DMS 273 (cell line): ENCODE results near the gene EVL.
"Not testable (repeated sequence)": the region's sequence is repeated elsewhere in the genome, so short reads cannot be mapped to it uniquely, and the experiment has no call there.

Experiments
- DNase-seq: peaks from one replicate; lab custom pipeline; 2025; ENCODE audit not compliant: unreplicated experiment; lab: John Stamatoyannopoulos, UW

The EVL gene, protein sequence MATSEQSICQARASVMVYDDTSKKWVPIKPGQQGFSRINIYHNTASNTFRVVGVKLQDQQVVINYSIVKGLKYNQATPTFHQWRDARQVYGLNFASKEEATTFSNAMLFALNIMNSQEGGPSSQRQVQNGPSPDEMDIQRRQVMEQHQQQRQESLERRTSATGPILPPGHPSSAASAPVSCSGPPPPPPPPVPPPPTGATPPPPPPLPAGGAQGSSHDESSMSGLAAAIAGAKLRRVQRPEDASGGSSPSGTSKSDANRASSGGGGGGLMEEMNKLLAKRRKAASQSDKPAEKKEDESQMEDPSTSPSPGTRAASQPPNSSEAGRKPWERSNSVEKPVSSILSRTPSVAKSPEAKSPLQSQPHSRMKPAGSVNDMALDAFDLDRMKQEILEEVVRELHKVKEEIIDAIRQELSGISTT

GRCh38 chr14:100065111-100065871 is at the start of gene EVL:
TSS of gene EVL (plus strand) at chr14:100065422. CDS start at chr14:100065501, 79 bp downstream.
- no peak for DNase-seq

GRCh38 chr14:100017553-100017952 is 47.7 kb upstream of the EVL start:
- DNase-seq: peak; percentile 13

DNA sequence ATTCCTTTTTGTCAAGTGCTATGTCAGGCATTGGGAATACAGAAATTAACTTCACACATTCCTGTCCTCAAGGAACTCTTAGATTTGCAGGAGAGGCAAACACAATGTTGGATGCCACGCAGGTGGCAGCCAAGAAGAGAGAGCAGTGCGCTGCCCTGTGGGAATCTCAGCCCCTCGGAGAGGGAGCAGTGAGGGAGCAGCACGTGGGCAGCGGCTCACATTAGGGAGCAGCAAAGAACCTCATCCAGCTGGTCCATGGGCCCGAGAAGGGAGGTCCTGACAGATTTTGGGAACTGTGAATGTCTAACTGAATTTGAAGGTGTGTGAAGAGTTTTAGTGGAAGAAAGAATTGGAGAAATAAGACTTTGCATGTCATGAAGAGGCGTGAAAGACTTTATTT is 47.2 kb upstream of the EVL start:
- peak; percentile 16 for DNase-seq

DNA sequence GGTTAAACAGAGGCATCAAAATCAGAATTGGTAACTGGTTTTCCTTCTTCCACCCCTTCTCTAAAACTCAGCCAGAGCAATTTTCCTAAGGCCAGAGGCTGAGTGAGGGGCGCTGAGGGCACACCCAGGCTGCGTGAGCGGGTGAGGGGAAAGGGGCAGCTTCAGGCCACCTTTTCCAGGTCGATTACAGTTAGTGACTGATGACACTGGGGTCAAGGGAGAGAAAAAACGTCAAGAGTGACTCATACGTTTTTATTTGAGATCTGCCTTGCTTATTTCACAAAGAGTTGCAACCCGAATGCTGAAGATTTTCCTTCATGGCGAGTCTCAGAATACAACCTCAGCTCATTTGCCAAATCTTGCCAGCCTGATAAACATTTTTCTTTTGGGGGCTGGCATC is 46.7 kb upstream of the EVL start:
- DNase-seq: no peak

GRCh38 chr14:100019156-100019744 is 46.0 kb upstream of the EVL start:
- DNase-seq: peak; percentile 67

GRCh38 chr14:100020629-100021028 is 44.6 kb upstream of the EVL start:
- DNase-seq: no peak

- peak; percentile 86 for DNase-seq
These were observed 42.3 kb upstream of the EVL start for GRCh38 chr14:100022772-100023451.

DNA sequence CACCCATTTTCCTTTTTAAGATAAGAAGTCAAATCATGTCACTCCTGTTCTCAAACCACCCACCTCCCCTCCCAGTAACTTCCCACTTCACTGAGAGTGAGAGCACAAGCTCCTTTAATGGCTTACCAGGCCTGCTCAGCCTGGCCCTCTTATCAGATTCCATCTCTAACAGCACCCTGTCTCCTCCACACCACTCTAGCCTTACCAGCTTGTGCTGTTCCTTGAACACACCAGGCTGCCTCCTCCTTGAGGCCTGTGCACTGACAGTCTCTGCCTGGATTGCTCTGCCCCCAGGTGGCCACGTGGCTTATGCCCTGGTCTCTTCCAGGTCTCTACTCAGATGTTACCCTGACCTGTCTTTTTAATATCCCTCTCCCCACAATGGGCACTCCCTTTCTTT is 40.1 kb upstream of the EVL start:
- DNase-seq: peak; percentile 72

DNA sequence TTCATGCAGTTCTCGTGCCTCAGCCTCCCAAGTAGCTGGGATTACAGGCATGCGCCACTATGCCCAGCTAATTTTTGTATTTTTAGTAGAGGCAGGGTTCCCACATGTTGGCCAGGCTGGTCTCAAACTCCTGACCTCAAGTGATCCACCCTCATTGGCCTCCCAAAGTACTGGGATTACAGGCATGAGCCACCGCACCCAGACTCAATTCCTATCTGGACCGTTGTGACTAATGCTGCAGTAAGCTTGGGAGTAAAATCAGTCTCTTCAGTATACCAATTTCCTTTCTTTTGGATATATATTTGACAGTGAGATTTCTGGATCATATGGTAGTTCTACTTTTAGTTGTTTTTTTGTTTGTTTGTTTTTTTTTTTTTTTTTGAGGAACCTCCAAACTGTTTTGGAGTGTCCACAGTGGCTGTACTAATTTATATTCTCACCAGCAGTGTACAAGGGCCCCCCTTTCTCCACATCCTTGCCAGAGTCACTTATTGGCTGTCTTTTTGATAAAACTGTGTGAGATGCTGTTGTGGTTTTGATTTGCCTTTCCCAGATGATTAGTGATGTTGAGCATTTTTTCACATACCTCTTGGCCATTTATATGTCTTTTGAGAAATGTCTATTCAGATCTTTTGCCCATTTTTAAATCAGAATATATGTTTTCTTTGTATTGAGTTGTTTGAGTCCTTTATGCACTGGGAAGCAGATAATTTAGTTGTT is 37.3 kb upstream of the EVL start:
- no peak for DNase-seq

DNA sequence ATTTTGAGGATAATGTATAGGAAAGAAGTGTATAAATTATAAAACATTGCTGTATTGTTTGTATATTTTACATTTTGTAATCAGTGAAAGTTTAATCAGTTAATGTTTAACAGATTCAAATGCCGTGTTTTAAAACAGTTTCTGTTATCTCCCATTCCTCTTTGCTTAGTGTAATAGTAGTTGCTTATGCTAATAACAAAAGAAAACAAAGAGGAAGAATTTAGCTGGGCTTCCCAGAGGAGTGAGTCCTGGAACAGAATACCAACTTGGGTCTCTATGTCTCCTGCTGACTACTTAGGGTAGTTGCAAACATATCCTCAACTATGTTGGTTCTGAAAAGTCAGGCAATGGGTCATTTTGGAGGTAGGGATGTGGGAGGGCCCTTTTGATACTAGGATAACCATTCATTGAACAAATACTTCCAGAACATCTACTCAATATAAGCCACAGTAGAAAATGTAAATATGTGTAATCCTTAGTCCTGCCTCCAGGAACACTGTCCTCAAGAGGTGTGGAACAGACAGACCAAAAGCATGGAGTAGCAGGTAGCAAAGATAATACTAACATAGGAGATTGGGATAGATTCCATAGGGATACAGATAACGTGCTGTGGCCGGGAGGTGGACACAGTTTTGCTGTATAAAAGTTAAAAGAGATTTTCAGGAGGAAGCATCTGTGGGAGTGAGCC is 36.1 kb upstream of the EVL start:
- no peak for DNase-seq

DNA sequence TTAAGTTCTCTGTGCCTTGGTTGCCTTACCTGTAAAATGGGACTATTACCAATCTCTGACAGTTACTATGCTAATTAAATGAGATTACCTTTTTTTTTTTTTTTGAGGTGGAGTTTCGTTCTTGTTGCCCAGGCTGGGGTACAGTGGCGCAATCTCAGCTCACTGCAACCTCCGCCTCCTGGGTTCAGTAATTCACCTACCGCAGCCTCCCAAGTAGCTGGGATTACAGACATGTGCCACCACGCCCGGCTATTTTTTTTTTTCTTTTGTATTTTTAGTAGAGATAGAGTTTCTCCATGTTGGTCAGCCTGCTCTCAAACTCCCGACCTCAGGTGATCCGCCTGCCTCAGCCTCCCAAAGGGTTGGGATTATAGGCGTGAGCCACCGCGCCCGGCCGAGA is 35.2 kb upstream of the EVL start:
- not testable (repeated sequence) for DNase-seq

- DNase-seq: no peak
These were observed 34.6 kb upstream of the EVL start for GRCh38 chr14:100030452-100031153.

GRCh38 chr14:100031506-100032281 is 33.5 kb upstream of the EVL start:
- DNase-seq: peak; percentile 23

- DNase-seq: no peak
These were observed 32.5 kb upstream of the EVL start for GRCh38 chr14:100032738-100033137.

DNA sequence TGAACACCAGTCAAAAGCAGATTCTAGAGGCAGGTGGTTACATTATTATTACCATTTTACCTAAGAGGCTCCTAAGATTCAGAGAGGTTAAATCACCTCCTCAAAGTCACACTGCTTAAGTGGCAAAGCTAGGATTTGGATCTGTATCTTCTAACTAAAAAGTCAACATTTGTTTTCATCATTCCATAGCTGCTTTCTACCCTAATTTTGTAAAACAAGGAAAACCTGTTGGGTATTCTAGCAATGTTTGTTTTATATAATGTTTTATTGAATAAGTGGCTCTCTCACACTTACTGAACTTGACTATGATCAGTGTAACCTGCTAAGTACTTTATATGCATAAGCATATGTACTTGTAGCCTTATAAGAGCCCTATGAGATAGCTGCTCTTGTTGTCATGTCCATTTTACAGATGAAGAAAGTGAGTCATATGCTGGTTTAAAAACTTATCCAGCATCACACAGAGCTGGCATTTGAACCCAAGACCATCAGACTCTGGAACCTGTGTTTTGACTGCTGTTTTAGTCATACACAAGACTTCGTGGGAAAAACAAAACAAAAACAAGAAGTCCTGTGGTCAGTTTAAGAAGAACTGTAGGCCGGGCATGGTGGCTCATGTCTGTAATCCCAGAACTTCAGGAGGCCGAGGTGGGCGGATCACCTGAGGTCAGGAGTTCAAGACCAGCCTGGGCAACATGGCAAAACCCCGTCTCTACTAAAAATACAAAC is 31.7 kb upstream of the EVL start:
- no peak for DNase-seq

- no peak for DNase-seq
These were observed 30.8 kb upstream of the EVL start for GRCh38 chr14:100034468-100034867.

DNA sequence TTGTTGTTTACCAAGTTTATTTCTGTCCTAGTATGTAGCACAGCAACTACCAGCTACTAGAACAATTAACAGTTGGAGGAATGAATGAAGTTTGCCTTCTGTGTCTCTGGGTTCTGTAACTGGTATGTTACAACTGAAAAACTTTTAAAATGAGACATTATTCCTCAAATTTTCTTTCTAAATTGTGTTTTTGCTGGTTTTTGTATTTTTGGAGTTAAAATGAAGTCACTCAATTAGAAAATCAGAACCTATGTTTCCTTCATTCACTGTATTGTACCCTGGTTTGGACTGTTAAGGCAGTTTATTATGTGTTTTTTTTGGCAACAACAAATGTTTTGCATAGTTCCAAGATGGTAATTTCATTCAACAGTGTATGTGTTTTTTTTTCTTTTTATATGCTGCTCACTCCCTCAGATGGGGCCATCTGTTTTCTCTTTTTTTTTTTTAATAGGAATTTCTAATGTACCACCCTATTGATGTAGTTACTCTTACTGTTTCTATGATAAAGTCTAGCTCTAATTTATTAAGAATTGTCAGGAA is 30.2 kb upstream of the EVL start:
- no peak for DNase-seq

DNA sequence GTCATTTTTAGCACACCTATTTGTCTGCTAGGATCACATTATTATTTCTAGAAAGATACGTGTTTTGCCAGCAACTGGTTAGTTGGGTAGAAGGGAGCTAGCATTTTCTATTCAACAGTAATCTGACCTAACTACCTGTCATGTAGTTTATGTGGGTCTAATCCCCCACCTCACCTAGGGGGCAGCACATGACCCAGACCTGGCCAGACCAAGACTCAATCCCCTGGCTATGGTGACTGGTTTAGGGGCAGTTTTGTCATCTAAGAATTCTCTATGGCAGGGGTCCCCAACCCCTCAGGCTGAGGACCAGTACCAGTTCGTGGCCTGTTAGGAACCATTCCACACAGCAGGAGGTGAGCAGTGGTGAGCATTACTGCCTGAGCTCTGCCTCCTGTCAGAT is 29.5 kb upstream of the EVL start:
- no peak for DNase-seq
